B cell (primary cell): ENCODE measurements around the gene AMIGO2.
"Not testable (repeated sequence)": the region's sequence is repeated elsewhere in the genome, so short reads cannot be mapped to it uniquely, and the experiment has no call there.

Experiments used
- EZH2 ChIP-seq: IDR thresholded peaks from 2 replicates; pipeline ENCODE4 v1.6.1; 2012; ENCODE audit warnings: borderline replicate concordance, low read depth, mild to moderate bottlenecking, moderate library complexity, low read length; ENCODE audit not compliant: insufficient read depth, poor library complexity, severe bottlenecking
- TF ChIP-seq, protein P1 (sequence below): fragments of 200-600 bp; IDR thresholded peaks from one replicate; pipeline ENCODE4 v1.8.0; 2022; ENCODE audit warnings: antibody characterized with exemption, mild to moderate bottlenecking

DNA sequence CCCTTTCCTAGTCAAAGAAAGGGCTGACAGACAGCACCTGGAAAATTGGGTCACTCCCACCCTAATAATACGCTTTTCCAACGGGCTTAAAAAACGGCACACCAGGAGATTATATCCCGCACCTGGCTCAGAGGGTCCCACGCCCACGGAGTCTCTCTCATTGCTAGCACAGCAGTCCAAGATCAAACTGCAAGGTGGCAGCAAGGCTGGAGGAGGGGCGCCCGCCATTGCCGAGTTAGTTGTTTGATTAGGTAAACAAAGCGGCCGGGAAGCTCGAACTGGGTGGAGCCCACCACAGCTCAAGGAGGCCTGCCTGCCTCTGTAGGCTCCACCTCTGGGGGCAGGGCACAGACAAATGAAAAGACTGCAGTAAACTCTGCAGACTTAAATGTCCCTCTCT is 22.8 kb downstream of the AMIGO2 start:
- TF ChIP-seq, protein P1, sequence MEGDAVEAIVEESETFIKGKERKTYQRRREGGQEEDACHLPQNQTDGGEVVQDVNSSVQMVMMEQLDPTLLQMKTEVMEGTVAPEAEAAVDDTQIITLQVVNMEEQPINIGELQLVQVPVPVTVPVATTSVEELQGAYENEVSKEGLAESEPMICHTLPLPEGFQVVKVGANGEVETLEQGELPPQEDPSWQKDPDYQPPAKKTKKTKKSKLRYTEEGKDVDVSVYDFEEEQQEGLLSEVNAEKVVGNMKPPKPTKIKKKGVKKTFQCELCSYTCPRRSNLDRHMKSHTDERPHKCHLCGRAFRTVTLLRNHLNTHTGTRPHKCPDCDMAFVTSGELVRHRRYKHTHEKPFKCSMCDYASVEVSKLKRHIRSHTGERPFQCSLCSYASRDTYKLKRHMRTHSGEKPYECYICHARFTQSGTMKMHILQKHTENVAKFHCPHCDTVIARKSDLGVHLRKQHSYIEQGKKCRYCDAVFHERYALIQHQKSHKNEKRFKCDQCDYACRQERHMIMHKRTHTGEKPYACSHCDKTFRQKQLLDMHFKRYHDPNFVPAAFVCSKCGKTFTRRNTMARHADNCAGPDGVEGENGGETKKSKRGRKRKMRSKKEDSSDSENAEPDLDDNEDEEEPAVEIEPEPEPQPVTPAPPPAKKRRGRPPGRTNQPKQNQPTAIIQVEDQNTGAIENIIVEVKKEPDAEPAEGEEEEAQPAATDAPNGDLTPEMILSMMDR = not testable (repeated sequence)
- TF ChIP-seq EZH2 = not testable (repeated sequence)
